ENCODE results near the gene DDX47.

GRCh38 chr12:12784116-12784515 lies 29.0 kb upstream of the DDX47 start:
- TF ChIP-seq CTCF (IDR thresholded peaks at IDR 0.05; ENCODE audit: low read length) = no peak
- TF ChIP-seq EZH2 (IDR thresholded peaks at IDR 0.05; ENCODE audit: borderline replicate concordance, low read length) = no peak

Measured in OCI-LY1 (cell line).